Sciatic nerve (tissue), 2 donors: ENCODE measurements around the gene TCHP. TPM values are rescaled to one million over a fixed set of nuclear protein-coding genes. Genes with fewer than 3 reads are reported as not detected.
A peak's percentile ranks its signal among the peaks of the same experiment; 100 is the strongest.
"Not testable (repeated sequence)": the region's sequence is repeated elsewhere in the genome, so short reads cannot be mapped to it uniquely, and the experiment has no call there.

ENCODE experiments used
- ATAC-seq: fragments of 200-7000 bp; cut with Tn5 transposase; one replicate; pipeline ENCODE4 v1.9.1; 2020; ENCODE audit warnings: mild to moderate bottlenecking, moderate library complexity
- DNase-seq: peaks from one replicate; pipeline ENCODE4 v3.0.0-alpha.2; 2020; ENCODE audit warnings: low spot score
- intact Hi-C: fragments of 100-400 bp; cut with DNase I; formaldehyde crosslinking; loops from one replicate; pipeline ENCODE4 v1.14.2; 2022
- total RNA-seq: library from RNA; stranded (reverse); fragmentation: NEBNext Ultra II Directional; extraction: Animal tissue kit (Norgen Biotek cat#: 25700); gene quantifications from one replicate; pipeline ENCODE4 v1.2.1, GENCODE V29; 2021
- donor health status: DM: no; HTN: no; CAD: no.
- donor health status: DM: no; HTN: no; CAD: no.

Gene TCHP
- total RNA-seq, 1 donor from 2014 or later: 26.7 TPM

DNA sequence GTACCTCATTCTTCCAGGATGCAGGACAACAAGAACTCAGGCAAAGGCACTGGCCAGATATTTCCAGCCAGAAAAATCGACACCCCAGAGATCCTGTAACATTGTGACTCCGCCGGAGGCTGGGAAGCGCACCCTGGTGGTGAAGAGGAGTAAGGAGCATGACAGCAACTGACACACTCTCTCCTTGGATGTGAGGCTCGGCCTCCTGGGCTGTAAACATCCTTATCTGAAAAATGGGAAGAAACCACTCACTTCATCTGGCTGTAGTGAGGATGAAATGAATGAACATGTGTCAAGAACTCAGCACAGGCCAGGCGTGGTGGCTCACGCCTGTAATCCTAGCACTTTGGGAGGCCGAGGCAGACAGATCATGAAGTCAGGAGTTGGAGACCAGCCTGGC lies 27.5 kb downstream of the TCHP start:
- intact Hi-C loops: no loop called here
- no peak for DNase-seq
- peak; percentile 42 for ATAC-seq

DNA sequence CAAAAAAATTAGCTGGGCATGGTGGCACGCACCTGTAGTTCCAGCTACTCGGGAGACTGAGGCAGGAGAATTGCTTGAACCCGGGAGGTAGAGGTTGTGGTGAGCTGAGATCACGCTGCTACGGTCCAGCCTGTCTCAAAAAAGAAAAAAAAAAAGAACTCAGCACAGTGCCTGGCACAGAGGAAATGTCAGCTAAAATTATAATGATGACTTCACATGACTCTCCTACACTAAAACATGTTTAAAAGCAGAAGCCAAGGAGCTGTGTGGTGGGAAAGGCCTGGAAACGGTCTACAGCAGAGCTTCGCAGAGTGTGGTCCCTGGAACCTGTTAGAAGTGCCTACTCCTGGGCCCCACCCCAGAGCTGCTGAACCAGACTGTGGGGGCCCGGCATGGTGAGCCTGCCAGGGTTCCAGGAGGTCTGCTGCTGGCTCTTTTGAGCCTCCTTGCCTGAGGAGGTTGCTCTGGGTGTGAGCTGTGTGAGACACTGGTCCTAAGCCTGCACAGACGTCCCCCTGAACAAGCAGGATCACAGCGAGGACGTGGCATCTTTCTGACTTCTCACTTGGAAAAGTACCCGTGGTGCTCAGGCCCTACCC lies 28.1 kb downstream of the TCHP start:
- no peak for ATAC-seq
- intact Hi-C loops: no loop called here
- DNase-seq: no peak

DNA sequence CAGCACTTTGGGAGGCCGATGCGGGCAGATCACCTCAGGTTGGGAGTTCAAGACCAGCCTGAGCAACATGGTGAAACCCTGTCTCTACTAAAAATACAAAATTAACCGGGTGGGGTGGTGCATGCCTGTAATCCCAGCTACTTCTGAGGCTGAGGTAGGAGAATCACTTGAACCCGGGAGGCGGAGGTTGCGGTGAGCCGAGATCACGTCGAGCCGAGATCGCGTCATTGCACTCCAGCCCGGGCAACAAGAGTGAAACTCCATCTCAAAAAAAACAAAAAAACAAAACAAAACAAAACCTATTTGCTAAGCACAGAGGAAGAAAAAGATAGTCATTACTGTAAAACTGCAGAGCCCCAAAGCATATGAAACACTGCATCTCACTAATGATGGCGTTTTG lies 29.3 kb downstream of the TCHP start:
- ATAC-seq, intact Hi-C loops: not testable (repeated sequence)

DNA sequence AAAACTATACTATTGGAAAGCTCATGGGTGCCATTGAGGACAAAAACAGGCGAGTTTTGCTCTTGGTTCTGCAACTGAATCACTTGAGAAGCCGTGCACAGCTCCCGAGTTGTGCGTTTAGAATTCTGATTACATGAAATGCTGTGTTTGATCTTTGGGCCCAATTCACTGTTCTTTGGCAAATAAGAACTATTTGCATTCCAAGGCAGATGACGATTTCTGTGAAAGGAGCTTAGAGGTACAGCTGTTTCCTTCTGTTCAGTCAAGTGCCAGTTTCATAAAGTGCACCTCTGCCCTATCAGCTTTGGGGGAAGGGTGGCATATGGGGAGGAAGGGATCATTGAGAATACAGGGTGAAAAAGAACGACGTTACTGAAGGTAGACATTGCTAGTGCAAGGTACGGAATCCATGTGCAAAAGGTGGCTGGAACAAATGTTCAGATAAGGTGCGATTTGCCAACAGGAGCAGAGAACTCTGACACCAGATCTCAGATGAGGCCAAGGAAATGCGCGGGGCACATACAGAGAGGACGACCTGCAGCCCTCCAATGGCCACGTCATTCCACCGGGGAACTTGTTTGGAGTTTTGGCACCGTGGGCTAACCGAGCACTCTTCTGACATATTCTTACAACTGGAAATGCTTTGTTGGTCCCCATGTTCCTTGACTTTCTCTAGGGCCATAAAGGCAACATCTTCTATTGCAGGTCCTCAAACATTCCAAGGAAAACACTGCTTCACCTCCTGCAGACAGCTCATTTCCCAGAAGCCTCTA lies 30.1 kb downstream of the TCHP start:
- DNase-seq (no peak), ATAC-seq (no peak)
- intact Hi-C loops: no loop called here

More for the DNA sequence above, 29.3 kb downstream of the TCHP start:
- not testable (repeated sequence) for DNase-seq

DNA sequence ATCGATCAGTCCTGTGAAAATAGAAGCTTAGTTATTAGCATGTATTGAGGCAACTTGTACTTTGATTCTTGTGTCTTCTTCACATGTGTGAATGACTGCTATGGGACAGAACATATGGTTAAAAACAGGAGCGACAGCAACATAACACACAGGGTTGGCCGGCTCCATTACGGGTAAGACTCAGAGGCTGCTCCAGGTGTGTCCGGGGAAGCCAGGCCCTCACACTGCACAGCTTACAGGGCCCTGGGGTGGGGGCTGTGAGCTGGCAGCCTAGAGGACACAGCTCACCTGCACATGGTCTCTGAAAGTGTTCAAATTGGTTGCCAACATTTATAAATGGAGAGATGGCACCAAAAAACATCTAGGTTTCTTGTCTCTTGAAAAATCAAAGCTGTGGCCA lies 31.1 kb downstream of the TCHP start:
- ATAC-seq (no peak), DNase-seq (no peak)
- intact Hi-C loops: no loop called here

DNA sequence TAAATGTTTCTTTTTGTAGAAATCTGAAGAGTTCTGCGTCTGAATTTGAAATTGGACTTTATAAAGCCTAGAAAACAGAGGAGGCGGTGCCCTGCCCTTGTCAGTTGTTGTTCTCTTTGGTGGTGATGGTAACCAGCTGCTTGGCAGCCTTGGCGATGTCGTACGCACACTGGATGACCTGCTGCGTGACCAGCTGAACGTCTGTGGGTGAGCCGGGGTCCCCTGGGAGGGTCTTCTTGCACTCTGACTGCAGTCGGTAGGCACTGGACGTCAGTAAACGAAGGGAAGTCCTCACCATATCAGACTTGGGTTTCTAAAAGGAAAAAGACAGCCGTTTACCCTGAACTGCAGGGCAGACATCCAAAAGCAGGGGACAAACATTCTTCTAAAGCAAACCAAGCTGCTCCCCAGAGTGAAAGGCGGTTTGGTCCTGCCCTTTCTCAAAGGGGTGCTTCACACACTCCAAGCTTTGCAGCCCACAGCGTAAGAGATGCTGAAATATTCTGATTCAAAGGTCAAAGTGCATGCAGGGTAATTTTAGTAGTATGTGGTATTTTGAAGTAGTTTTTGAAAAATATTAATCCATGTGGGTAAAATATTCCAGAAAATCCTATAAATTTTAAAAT lies 32.9 kb downstream of the TCHP start:
- DNase-seq (peak; percentile 70), ATAC-seq (peak; percentile 77)
- intact Hi-C loops: no loop called here

DNA sequence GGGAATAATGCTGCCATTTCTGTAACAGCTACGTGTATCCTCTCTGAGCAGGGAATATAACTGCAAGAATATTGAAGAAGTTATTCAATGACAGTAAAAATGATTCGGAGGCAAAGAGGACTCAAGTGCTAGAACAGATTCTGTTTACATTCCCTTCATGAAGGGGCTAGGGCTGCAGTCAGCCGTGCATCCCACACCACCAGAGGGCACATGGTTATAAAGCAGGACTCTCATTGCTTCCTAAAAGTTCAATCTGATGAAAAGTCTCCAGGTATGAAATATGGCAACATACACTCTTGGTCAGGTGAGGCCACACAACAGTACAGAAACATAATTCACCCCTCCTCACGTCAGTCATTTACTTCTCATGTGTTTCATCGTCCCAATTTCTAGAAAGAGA lies 34.0 kb downstream of the TCHP start:
- no peak for ATAC-seq

DNA sequence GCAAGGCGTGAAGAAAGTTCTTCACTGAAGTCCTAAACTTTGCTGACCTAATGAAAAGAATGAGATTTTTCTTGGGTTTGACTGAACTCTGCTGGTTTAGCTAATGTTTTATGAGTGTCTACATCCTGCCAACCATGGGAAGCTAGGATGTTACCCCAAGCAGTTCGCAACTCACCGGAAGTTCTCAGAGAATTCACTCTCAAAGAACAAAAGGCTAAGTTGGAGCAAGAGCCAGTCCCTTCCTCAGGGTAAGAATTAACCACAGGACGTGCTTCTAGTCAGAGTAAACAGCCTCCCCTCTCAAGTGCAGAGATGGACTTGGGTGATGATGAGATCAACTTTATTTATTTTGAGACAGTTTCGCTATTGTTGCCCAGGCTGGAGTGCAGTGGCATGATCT lies 37.3 kb downstream of the TCHP start:
- ATAC-seq: no peak
- intact Hi-C loops: no loop called here
- no peak for DNase-seq

More for the DNA sequence above, 34.0 kb downstream of the TCHP start:
- intact Hi-C loops: no loop called here
- DNase-seq: no peak

DNA sequence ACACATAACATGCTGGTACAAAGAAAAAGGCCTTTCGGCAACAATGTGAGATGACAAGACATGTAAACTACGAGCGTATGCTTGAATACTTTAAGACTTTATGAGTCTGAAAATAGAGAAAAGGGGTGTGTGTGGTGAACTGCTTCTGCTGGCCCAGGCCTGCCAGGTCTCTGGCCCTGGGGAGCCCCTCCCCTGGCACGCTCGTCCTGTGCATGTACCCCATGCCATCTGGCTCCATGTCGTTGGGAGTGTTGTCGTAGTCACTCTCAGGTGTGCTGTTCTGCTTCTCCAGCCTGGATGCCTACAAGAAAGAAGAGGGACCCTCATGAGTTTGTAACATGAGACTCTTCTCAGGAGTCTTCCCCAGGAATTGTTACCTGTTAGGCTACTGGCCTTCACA lies 38.9 kb downstream of the TCHP start:
- intact Hi-C loops: no loop called here

DNA sequence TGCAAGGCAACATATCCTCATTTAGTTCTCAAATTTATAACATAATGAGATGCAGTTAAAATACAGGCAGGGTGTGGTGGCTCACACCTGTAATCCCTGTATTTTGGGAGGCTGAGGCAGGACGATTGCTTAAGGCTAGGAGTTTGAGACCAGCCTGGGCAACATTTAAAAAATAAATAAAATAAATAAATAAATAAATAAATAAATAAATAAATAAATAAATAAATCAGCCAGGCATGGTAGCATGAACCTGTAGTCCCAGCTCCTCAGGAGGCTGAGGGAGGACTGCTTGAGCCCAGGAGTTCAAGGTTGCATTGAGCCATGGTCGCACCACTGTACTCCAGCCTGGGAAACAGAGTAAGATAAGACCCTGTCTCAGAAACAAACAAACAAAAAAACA lies 39.4 kb downstream of the TCHP start:
- intact Hi-C loops: no loop called here
- ATAC-seq (no peak), DNase-seq (no peak)

More for the DNA sequence above, 38.9 kb downstream of the TCHP start:
- no peak for ATAC-seq
- DNase-seq: no peak

DNA sequence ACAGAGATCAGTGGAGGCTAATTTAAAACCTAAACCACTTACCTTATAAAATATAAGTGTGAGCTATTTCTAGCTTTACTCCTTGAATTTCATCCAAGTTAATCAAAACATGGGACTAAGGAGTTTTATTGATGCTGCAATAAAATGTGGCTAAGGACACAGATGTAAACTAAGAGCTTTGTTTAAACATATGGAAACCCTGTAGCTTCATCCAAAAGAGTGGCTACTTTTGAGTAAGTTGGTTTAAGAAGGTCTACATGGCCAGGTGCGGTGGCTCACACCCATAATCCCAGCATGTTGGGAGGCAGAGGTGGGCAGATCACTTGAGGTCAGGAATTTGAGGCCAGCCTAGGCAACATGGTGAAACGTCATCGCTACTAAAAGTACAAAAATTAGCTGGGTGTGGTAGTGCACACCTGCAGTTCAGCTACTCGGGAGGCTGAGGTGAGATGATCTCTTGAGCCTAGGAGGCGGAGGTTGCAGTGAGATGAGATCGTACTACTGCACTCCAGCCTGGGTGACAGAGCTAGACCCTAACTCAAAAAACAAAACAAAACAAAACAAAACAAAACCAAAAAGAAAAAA lies 40.4 kb downstream of the TCHP start:
- DNase-seq (no peak), ATAC-seq (no peak)
- intact Hi-C loops: no loop called here

DNA sequence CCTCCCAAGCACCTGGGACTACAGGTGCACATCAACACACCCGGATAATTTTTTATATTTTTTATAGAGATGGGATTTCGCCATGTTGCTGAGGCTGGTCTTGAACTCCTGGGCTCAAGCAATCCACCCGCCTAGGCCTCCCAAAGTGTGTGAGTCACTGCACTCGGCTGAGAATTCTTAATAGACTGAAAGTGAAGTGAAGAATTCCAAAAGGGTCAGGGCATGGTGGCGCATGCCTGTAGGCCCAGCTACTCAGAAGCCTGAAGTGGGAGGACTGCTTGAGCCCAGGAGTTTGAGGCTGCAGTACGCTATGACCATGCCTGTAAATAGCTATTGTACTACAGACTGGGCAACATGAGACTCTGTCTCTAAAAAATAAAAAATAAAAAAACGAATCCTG lies 43.7 kb downstream of the TCHP start:
- DNase-seq (no peak), ATAC-seq (no peak)
- intact Hi-C loops: no loop called here

DNA sequence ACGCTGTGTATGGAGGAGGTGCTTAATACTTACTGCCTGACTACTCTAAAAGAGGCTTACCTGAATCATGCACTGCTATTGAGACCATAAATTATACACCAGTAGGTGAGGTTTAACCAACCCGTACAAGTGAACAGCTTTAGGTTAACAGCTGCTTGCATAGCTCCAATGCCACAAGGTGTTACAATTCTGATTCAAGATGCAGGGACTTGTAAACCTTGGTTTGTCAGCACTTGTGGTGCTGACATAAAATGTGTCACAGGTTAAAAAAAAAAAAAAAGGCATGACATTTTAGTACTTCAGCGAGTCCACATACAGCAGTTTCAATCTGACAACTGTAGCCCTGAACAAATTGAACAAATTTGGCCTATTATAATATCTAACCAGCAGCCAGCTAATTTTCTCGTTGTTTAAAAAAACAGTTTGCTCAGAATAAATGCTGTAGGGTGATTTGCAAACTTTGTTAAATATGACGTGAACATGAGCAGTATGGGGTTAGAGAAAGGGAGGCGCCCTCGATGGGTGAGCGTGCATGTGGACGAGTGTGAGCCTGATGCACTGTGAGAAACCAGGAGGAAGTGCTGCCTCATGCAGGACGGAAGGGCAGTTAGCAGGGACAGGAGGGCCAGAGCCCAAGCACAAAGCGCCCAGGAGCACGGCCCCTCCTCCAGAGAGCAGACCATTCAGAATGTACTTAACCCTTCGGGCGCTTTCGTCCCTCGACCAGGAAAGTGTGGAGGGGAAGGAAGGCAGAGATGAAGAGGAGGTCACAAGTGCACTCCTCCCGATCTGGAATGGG lies 44.7 kb downstream of the TCHP start:
- ATAC-seq (peak; percentile 72), DNase-seq (no peak)
- intact Hi-C loops: no loop called here

DNA sequence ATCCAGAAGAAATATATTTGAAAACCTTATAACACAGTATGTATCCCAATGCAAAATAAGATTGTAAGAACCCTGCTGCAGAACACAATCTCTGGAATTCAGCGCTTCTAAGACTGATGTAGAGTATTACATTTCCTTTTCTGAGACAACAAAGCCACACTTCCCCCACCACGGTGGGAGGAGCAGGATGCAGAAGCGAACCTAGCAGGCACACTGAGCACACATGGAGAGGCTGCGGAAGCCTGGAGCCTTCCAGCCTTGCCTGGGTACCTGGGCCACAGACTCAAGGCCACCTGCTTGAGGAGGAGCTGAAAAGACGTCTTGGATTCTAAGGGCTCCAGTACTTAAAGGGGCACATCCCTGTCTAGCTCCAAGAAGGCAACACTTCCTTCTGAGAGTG lies 46.4 kb downstream of the TCHP start:
- intact Hi-C loops: no loop called here
- DNase-seq (no peak), ATAC-seq (peak; percentile 59)

DNA sequence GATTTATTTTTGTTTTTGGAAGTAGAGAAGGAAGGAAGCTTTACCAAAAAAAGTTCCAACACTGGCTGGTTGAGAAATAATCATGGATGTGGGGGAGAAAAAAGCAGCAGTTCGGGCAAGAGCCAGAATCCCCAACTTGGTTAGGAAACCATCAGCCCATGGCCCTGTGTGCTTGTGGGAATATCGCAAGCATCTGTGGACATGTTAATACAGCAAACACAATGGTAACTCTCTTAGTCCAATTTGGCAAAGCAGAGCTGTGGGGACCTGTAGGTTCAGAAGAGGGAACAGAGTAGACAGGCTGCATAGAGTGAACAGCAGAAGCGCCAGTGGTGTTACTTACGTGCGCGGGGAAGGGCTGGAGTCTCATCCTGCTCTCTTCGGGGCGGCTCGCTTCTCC lies 46.8 kb downstream of the TCHP start:
- intact Hi-C loops: no loop called here
- DNase-seq (no peak), ATAC-seq (peak; percentile 57)

DNA sequence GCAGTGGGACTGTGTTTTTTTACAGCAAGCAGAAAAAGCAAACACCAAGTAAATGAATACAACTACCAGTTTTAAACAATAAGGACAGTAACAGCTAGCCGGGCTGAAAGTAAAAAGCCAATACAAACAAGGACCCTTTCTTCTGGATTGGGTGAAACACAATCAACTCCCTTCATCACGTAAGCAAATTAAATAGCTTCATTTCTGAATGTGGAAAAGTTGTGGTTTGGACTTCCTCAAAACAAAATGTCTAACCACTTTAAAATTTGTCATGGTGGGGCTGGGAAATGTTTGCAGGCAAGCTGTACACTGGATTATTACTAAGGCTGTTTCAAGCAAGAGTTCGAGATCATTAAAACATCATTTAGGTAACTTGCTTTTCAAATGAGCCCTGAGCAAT lies 47.4 kb downstream of the TCHP start:
- peak; percentile 45 for ATAC-seq
- intact Hi-C loops: no loop called here
- DNase-seq: no peak

DNA sequence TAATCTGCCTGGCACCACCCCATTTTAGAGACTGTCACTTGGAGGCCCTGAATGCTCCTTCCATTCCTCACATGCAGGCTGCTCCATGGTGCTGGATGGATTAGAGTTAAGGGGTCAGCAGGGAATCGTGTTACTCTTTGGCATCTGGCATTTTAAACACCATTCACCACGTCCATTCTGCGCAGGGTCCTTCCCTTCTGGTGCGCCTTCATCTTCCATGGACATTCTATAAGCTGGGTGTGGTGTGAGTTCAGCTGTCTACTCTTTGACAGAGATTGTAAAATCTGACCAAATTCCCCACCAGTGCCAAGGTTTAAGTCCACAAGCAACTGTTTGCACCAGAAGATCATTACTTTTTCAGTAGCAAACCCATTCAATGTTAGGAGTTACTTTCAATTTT lies 48.3 kb downstream of the TCHP start:
- intact Hi-C loops: no loop called here
- DNase-seq (no peak), ATAC-seq (no peak)

DNA sequence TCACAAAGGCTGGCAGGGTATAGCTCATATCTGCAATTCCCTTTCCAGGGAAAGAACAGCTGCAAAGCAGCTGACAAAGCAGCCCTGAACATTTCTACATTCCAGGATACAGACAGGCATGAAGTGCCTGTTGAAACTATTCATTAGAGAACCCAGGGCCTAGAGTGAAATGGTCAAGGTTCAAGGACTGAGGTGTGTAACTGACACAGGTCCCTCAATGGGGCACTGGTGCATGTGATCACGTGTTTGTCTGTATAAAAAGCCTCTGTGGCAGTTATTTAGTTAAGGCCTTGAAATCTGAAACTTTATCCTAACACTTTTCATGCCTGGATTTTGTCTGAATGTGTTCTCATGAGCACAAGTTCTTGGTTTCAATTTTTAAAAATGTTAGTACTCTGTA lies 49.0 kb downstream of the TCHP start:
- peak; percentile 44 for ATAC-seq
- intact Hi-C loops: no loop called here
- no peak for DNase-seq

DNA sequence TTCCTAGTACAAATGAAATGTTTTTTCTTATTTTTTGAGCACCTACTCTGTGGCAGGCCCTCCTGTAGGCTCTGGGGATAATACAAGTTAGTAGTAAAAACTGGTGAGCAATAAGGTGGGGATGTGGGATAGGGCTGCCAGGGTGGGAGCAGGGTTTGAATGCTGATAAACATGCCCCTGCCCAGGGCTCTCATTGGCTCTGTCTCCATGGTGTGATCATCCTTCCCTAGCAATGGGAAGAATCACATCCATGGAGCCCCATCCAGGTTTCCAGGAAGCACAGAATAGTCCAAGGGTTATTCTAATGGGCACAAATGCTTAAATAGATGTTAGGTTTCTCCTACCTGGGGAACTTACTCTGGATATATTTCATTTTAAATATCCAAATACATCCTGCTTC lies 50.6 kb downstream of the TCHP start:
- intact Hi-C loops: no loop called here
- no peak for ATAC-seq
- no peak for DNase-seq
